HCT116 (cell line): Measurements from ENCODE around the gene CBS. TPM values are rescaled to one million over a fixed set of nuclear protein-coding genes. Genes with fewer than 3 reads are reported as not detected.
"Not testable (repeated sequence)": the region's sequence is repeated elsewhere in the genome, so short reads cannot be mapped to it uniquely, and the experiment has no call there.

Experiments
- ATAC-seq: fragments of 200-7000 bp; cut with Tn5 transposase; 2 replicates; pipeline ENCODE4 v1.9.1; 2020; ENCODE audit warnings: mild to moderate bottlenecking, moderate library complexity
- BruUV-seq: library from RNA; stranded (reverse); fragments of 400-500 nt; replicated peaks from 2 replicates; lab custom pipeline; 2021; lab: Mats Ljungman, UMichigan
- CTCF ChIA-PET: fragments of 300-600 bp; sonication (Branson Sonifier 250); formaldehyde crosslinking; loops from one replicate; lab custom pipeline; 2021; ENCODE audit warnings: antibody characterized with exemption; lab: Charles Lee
- POLR2A ChIA-PET: fragments of 300-600, 350-600 bp; sonication (Branson Sonifier 250); formaldehyde crosslinking; loops from one replicate; lab custom pipeline; 2021; ENCODE audit warnings: antibody characterized with exemption; lab: Charles Lee
- RAD21 ChIA-PET, 2 experiments: fragments of 300-600 bp; sonication (Branson Sonifier 250); formaldehyde crosslinking; loops; one replicate each; lab custom pipeline; 2023; ENCODE audit warnings: low total read pairs in 2 of 2; ENCODE audit not compliant: uncharacterized antibody in 2 of 2, unreplicated experiment in 2 of 2, low non-redundant PET in 1 of 2; lab: Charles Lee
- DNase-seq: peaks from one replicate; pipeline ENCODE4 v3.0.0-alpha.2; 2010; ENCODE audit warnings: low read depth, low spot score
- H2AFZ ChIP-seq: fragments of 200-600 bp; shearing (Covaris generic), sonication (generic); 2 replicates; pipeline ENCODE4 v1.6.1; 2017; ENCODE audit warnings: low read depth, mixed run types, mixed read lengths, antibody characterized with exemption, low read length; ENCODE audit not compliant: poor library complexity, severe bottlenecking
- H3K27ac ChIP-seq: 2 replicates; pipeline ENCODE4 v1.5.1; 2012; ENCODE audit warnings: low read depth, low read length
- H3K27me3 ChIP-seq: fragments of 200-600 bp; sonication (generic); 2 replicates; pipeline ENCODE4 v1.6.1; 2016; ENCODE audit warnings: mixed run types, low read length, mixed read lengths; ENCODE audit not compliant: insufficient read depth
- H3K36me3 ChIP-seq, 2 experiments: fragments of 200-500 bp in 1 of 2; fragments of 200-600 bp in 1 of 2; sonication (Bioruptor generic) in 1 of 2; sonication (generic) in 1 of 2; 2 replicates each; pipeline versions ENCODE4 v1.5.1 to v1.6.1; 2014 to 2016; ENCODE audit warnings: low read length in 2 of 2, inconsistent platforms in 1 of 2, mixed read lengths in 1 of 2, mixed run types in 1 of 2; ENCODE audit not compliant: insufficient read depth in 2 of 2, control insufficient read depth in 1 of 2
- H3K4me1 ChIP-seq, 2 experiments: fragments of 200-600 bp in 1 of 2; sonication (generic) in 1 of 2; 2 replicates each; pipeline versions ENCODE4 v1.5.1 to v1.6.1; 2012 to 2017; ENCODE audit warnings: low read length in 2 of 2, inconsistent platforms in 1 of 2, mild to moderate bottlenecking in 1 of 2, mixed read lengths in 1 of 2, mixed run types in 1 of 2, moderate library complexity in 1 of 2; ENCODE audit not compliant: insufficient read depth in 2 of 2, control insufficient read depth in 1 of 2
- H3K4me2 ChIP-seq: fragments of 200-600 bp; sonication (generic); 2 replicates; pipeline ENCODE4 v1.6.1; 2017; ENCODE audit warnings: mixed run types, low read length, mixed read lengths
- H3K4me3 ChIP-seq, 2 experiments: fragments of 200-600 bp in 1 of 2; sonication (generic) in 1 of 2; replicated peaks in 1 of 2; 2 replicates each; pipeline ENCODE4 v1.5.1; 2011 to 2016; ENCODE audit warnings: low read length in 2 of 2, control low read depth in 1 of 2, low read depth in 1 of 2, mild to moderate bottlenecking in 1 of 2, mixed read lengths in 1 of 2, mixed run types in 1 of 2
- H3K79me2 ChIP-seq: fragments of 200-600 bp; sonication (generic); 2 replicates; pipeline ENCODE4 v1.6.1; 2017; ENCODE audit warnings: mild to moderate bottlenecking, mixed run types, low read length, moderate library complexity, mixed read lengths; ENCODE audit not compliant: insufficient read depth
- H3K9ac ChIP-seq: fragments of 200-600 bp; sonication (generic); 2 replicates; pipeline ENCODE4 v1.6.1; 2016; ENCODE audit warnings: low read length, mixed read lengths
- H3K9me2 ChIP-seq: fragments of 200-600 bp; sonication (generic), shearing (Covaris generic); 2 replicates; pipeline ENCODE4 v1.6.1; 2017; ENCODE audit warnings: mixed run types, mild to moderate bottlenecking, moderate library complexity; ENCODE audit not compliant: insufficient read depth
- H3K9me3 ChIP-seq, 2 experiments: fragments of 200-500 bp in 1 of 2; fragments of 200-600 bp in 1 of 2; sonication (Bioruptor generic) in 1 of 2; sonication (generic) in 1 of 2; 2 replicates each; pipeline ENCODE4 v1.6.1; 2014 to 2017; ENCODE audit warnings: low read length in 2 of 2, mixed read lengths in 2 of 2, inconsistent platforms in 1 of 2, low read depth in 1 of 2, mild to moderate bottlenecking in 1 of 2, mixed run types in 1 of 2, moderate library complexity in 1 of 2; ENCODE audit not compliant: control insufficient read depth in 1 of 2, insufficient read depth in 1 of 2
- H4K20me1 ChIP-seq: fragments of 200-600 bp; sonication (generic), shearing (Covaris generic); 2 replicates; pipeline ENCODE4 v1.6.1; 2017; ENCODE audit warnings: mixed run types, mild to moderate bottlenecking, moderate library complexity; ENCODE audit not compliant: insufficient read depth
- intact Hi-C: fragments of 100-400 bp; cut with micrococcal nuclease; formaldehyde crosslinking; loops from 2 replicates; pipeline ENCODE4 v1.10.0; 2022
- total RNA-seq: library from RNA; stranded (reverse); gene quantifications from one replicate; pipeline ENCODE4 v1.2.1, GENCODE V29; 2021; ENCODE audit not compliant: unreplicated experiment

Gene CBS
- total RNA-seq, 1 experiment from 2014 or later, result 1.4 TPM

GRCh38 chr21:43102281-43102680 is 26.6 kb upstream of the CBS start:
- H3K4me1 ChIP-seq, H3K9me2 ChIP-seq, H2AFZ ChIP-seq, BruUV-seq, H3K9me3 ChIP-seq, H4K20me1 ChIP-seq, CTCF ChIA-PET, H3K36me3 ChIP-seq, intact Hi-C loops, H3K4me3 ChIP-seq, ATAC-seq, H3K79me2 ChIP-seq, RAD21 ChIA-PET, DNase-seq, H3K27ac ChIP-seq, H3K9ac ChIP-seq, POLR2A ChIA-PET, H3K27me3 ChIP-seq, H3K4me2 ChIP-seq: not testable (repeated sequence)

- RAD21 ChIA-PET, H3K36me3 ChIP-seq, H3K9me2 ChIP-seq, BruUV-seq, H3K4me3 ChIP-seq, H3K27ac ChIP-seq, H2AFZ ChIP-seq, ATAC-seq, intact Hi-C loops, H3K4me1 ChIP-seq, H3K9me3 ChIP-seq, H4K20me1 ChIP-seq, H3K79me2 ChIP-seq, CTCF ChIA-PET, POLR2A ChIA-PET, H3K9ac ChIP-seq, H3K27me3 ChIP-seq, H3K4me2 ChIP-seq, DNase-seq: not testable (repeated sequence)
Measured at GRCh38 chr21:43101676-43102075, 26.0 kb upstream of the CBS start.

- intact Hi-C loops, result not testable (repeated sequence)
Measured at GRCh38 chr21:43101000-43101399, 25.4 kb upstream of the CBS start.

GRCh38 chr21:43091979-43092614 is 16.5 kb upstream of the CBS start:
- H3K79me2 ChIP-seq, intact Hi-C loops, H2AFZ ChIP-seq, CTCF ChIA-PET, H3K9me3 ChIP-seq, RAD21 ChIA-PET, H3K4me3 ChIP-seq, H3K27ac ChIP-seq, POLR2A ChIA-PET, H3K4me2 ChIP-seq, H4K20me1 ChIP-seq, H3K36me3 ChIP-seq, H3K27me3 ChIP-seq, DNase-seq, H3K9ac ChIP-seq, H3K9me2 ChIP-seq, BruUV-seq, H3K4me1 ChIP-seq: not testable (repeated sequence)
- peak; percentile 71 for ATAC-seq

More at GRCh38 chr21:43101000-43101399, 25.4 kb upstream of the CBS start:
- H3K4me3 ChIP-seq, H3K79me2 ChIP-seq, DNase-seq, H3K27ac ChIP-seq, H3K27me3 ChIP-seq, H3K36me3 ChIP-seq, H3K4me2 ChIP-seq, H3K9me2 ChIP-seq, H3K9me3 ChIP-seq, H2AFZ ChIP-seq, H4K20me1 ChIP-seq, BruUV-seq, CTCF ChIA-PET, H3K4me1 ChIP-seq, POLR2A ChIA-PET, H3K9ac ChIP-seq, RAD21 ChIA-PET, ATAC-seq: not testable (repeated sequence)
